ENCODE data around the gene AUTS2. TPM values are rescaled to one million over a fixed set of nuclear protein-coding genes. Genes with fewer than 3 reads are reported as not detected.

Gene AUTS2
- total RNA-seq, 1 donor from 2014 or later, result 125 TPM

GRCh38 chr7:70218006-70218405 is 619.7 kb downstream of the AUTS2 start:
- DNase-seq (ENCODE audit: low spot score, unreplicated experiment), result no peak
- Mint-ChIP-seq H3K9me3 (ENCODE audit: low read depth) (no peaks in the 10 kb centered on the region), H3K27ac (no peak overlapping the region)

GRCh38 chr7:70219061-70219460 is 620.8 kb downstream of the AUTS2 start:
- H3K4me1 Mint-ChIP-seq (ENCODE audit: low read depth), result peaks cover 17% of the 10 kb centered on the region
- H3K4me3 Mint-ChIP-seq (ENCODE audit: low read depth), result no peak overlapping the region
- DNase-seq (ENCODE audit: low spot score, unreplicated experiment), result no peak
- H3K36me3 Mint-ChIP-seq (ENCODE audit: insufficient read depth), result no peaks in the 10 kb centered on the region
- H3K27me3 Mint-ChIP-seq, result no peaks in the 10 kb centered on the region
- H3K27ac Mint-ChIP-seq, result no peak overlapping the region
- H3K9me3 Mint-ChIP-seq (ENCODE audit: low read depth), result no peaks in the 10 kb centered on the region
- TF ChIP-seq CTCF (IDR thresholded peaks at IDR 0.05; ENCODE audit: unreplicated experiment), result no peak

More at GRCh38 chr7:70218006-70218405, 619.7 kb downstream of the AUTS2 start:
- no peak for TF ChIP-seq CTCF (IDR thresholded peaks at IDR 0.05; ENCODE audit: unreplicated experiment)
- no peaks in the 10 kb centered on the region for H3K36me3 Mint-ChIP-seq (ENCODE audit: insufficient read depth)
- peaks cover 24% of the 10 kb centered on the region for H3K4me1 Mint-ChIP-seq (ENCODE audit: low read depth)
- H3K4me3 Mint-ChIP-seq (ENCODE audit: low read depth), result no peak overlapping the region
- no peaks in the 10 kb centered on the region for H3K27me3 Mint-ChIP-seq

- H3K4me3 Mint-ChIP-seq (ENCODE audit: low read depth), result no peak overlapping the region
- TF ChIP-seq CTCF (IDR thresholded peaks at IDR 0.05; ENCODE audit: unreplicated experiment), result no peak
- H3K36me3 Mint-ChIP-seq (ENCODE audit: insufficient read depth), result peaks cover 19% of the 10 kb centered on the region
- H3K27me3 Mint-ChIP-seq, result no peaks in the 10 kb centered on the region
- peaks cover 33% of the 10 kb centered on the region for H3K9me3 Mint-ChIP-seq (ENCODE audit: low read depth)
- H3K4me1 Mint-ChIP-seq (ENCODE audit: low read depth), result no peaks in the 10 kb centered on the region
- DNase-seq (ENCODE audit: low spot score, unreplicated experiment), result no peak
- H3K27ac Mint-ChIP-seq, result no peak overlapping the region
Measured at GRCh38 chr7:70229242-70229641, 631.0 kb downstream of the AUTS2 start.

GRCh38 chr7:70230761-70231160 is 632.5 kb downstream of the AUTS2 start:
- Mint-ChIP-seq H3K36me3 (ENCODE audit: insufficient read depth) (peaks cover 20% of the 10 kb centered on the region), H3K4me3 (ENCODE audit: low read depth) (no peak overlapping the region), H3K27me3 (no peaks in the 10 kb centered on the region), H3K4me1 (ENCODE audit: low read depth) (no peaks in the 10 kb centered on the region), H3K9me3 (ENCODE audit: low read depth) (peaks cover 33% of the 10 kb centered on the region), H3K27ac (no peak overlapping the region)
- TF ChIP-seq CTCF (IDR thresholded peaks at IDR 0.05; ENCODE audit: unreplicated experiment), result no peak
- no peak for DNase-seq (ENCODE audit: low spot score, unreplicated experiment)

GRCh38 chr7:70233776-70234175 is 635.5 kb downstream of the AUTS2 start:
- Mint-ChIP-seq H3K36me3 (ENCODE audit: insufficient read depth) (peaks cover 17% of the 10 kb centered on the region), H3K9me3 (ENCODE audit: low read depth) (peaks cover 20% of the 10 kb centered on the region), H3K27me3 (no peaks in the 10 kb centered on the region), H3K4me1 (ENCODE audit: low read depth) (no peaks in the 10 kb centered on the region), H3K27ac (no peak overlapping the region), H3K4me3 (ENCODE audit: low read depth) (no peak overlapping the region)
- no peak for DNase-seq (ENCODE audit: low spot score, unreplicated experiment)
- no peak for TF ChIP-seq CTCF (IDR thresholded peaks at IDR 0.05; ENCODE audit: unreplicated experiment)
